K562 (cell line): ENCODE measurements around the gene DHDH. TPM values are rescaled to one million over a fixed set of nuclear protein-coding genes. Genes with fewer than 3 reads are reported as not detected.

Experiments used
- BHLHE40 ChIP-seq: IDR thresholded peaks from 2 replicates; pipeline ENCODE4 v1.6.1; 2011; ENCODE audit warnings: low read length, improper control_type of control experiment
- CREB5 ChIP-seq: fragments of 250-450 bp; sonication (Bioruptor Pico); IDR thresholded peaks from 2 replicates; pipeline ENCODE4 v1.5.0; 2020; ENCODE audit warnings: mild to moderate bottlenecking
- FIP1L1 ChIP-seq: fragments of 200-400 bp; formaldehyde crosslinking; IDR thresholded peaks from 2 replicates; pipeline ENCODE4 v1.6.1; 2018; ENCODE audit warnings: mild to moderate bottlenecking, low read depth, low read length; ENCODE audit not compliant: poor library complexity, severe bottlenecking
- FOXJ3 ChIP-seq: sonication (generic); formaldehyde crosslinking; IDR thresholded peaks from 2 replicates; pipeline ENCODE4 v1.4.0; 2020; ENCODE audit warnings: mild to moderate bottlenecking, missing genetic modification reagents
- GATAD2B ChIP-seq: fragments of 450-650 bp; IDR thresholded peaks from 2 replicates; pipeline ENCODE4 v1.6.1; 2017; ENCODE audit warnings: mild to moderate bottlenecking, borderline replicate concordance
- JUN ChIP-seq, 2 experiments: sonication (generic) in 1 of 2; formaldehyde crosslinking in 1 of 2; IDR thresholded peaks; 2 replicates each; pipeline versions ENCODE4 v1.6.1 to v1.8.0; 2012 to 2022; ENCODE audit warnings: borderline replicate concordance in 2 of 2, mild to moderate bottlenecking in 2 of 2, improper control_type of control experiment in 1 of 2, low read depth in 1 of 2, low read length in 1 of 2, missing genetic modification reagents in 1 of 2
- REST ChIP-seq, 2 experiments: fragments of 450-650 bp; formaldehyde crosslinking in 1 of 2; IDR thresholded peaks; 2 replicates each; pipeline versions ENCODE4 v1.4.0 to v1.6.1; 2014 to 2020; ENCODE audit warnings: mild to moderate bottlenecking in 2 of 2, borderline replicate concordance in 1 of 2, low read depth in 1 of 2
- SIN3A ChIP-seq, 2 experiments: fragments of 150-350 bp in 1 of 2; IDR thresholded peaks; 2 replicates each; pipeline ENCODE4 v1.6.1; 2011 to 2016; ENCODE audit warnings: borderline replicate concordance in 2 of 2, low read depth in 2 of 2, low read length in 2 of 2, mild to moderate bottlenecking in 2 of 2, moderate library complexity in 2 of 2; ENCODE audit not compliant: control insufficient read depth in 1 of 2
- SMARCE1 ChIP-seq: fragments of 450-650 bp; IDR thresholded peaks from 2 replicates; pipeline ENCODE4 v1.7.1; 2016; ENCODE audit warnings: mild to moderate bottlenecking
- SP1 ChIP-seq: sonication (generic); formaldehyde crosslinking; IDR thresholded peaks from 2 replicates; pipeline ENCODE4 v1.8.1; 2022; ENCODE audit warnings: mild to moderate bottlenecking, missing genetic modification reagents
- SREBF2 ChIP-seq: sonication (generic); formaldehyde crosslinking; IDR thresholded peaks from 2 replicates; pipeline ENCODE4 v1.4.0; 2020; ENCODE audit warnings: mild to moderate bottlenecking, missing genetic modification reagents
- TCF7 ChIP-seq: sonication (generic); IDR thresholded peaks from 2 replicates; pipeline ENCODE4 v1.6.1; 2016; ENCODE audit warnings: antibody characterized with exemption, borderline replicate concordance
- THRAP3 ChIP-seq: fragments of 450-650 bp; IDR thresholded peaks from 2 replicates; pipeline ENCODE4 v1.6.1; 2016; ENCODE audit warnings: mild to moderate bottlenecking, inconsistent platforms, borderline replicate concordance
- VEZF1 ChIP-seq: fragments of 200-800 bp; sonication (Bioruptor generic); IDR thresholded peaks from 2 replicates; pipeline ENCODE4 v1.6.1; 2017; ENCODE audit warnings: missing genetic modification characterization, missing compliant biosample characterization
- ZNF274 ChIP-seq: IDR thresholded peaks from 2 replicates; pipeline ENCODE4 v1.6.1; 2011; ENCODE audit warnings: low read depth, mild to moderate bottlenecking, low read length, moderate library complexity, borderline replicate concordance
- polyA plus RNA-seq, 8 experiments: library from polyadenylated mRNA; depleted of rRNA in 4 of 8; stranded (reverse) in 5 of 8; unstranded in 3 of 8; fragments of >200 nt; fragmentation: Nextera tagmentation in 2 of 8; fragmentation: Illumina TruSeq in 1 of 8; extraction: Ambion mirVana in 2 of 8; extraction: Trizol in 1 of 8; gene quantifications; 2 replicates each; pipeline versions ENCODE4 v1.2.1 to v1.2.3, GENCODE V29; 2011 to 2014; ENCODE audit warnings: inconsistent platforms in 1 of 8, missing spikeins in 1 of 8
- total RNA-seq, 7 experiments: library from RNA; depleted of rRNA in 6 of 7; stranded (reverse); fragments of >200 nt in 6 of 7; fragmentation: Illumina TruSeq in 2 of 7; extraction: Trizol in 2 of 7; gene quantifications; 2 replicates each; pipeline versions ENCODE4 v1.2.1 to v1.2.3, GENCODE V29; 2011 to 2021; ENCODE audit warnings: low replicate concordance in 1 of 7

Gene DHDH
- total and polyA plus RNA-seq, 9 of the 15 experiments (the other 6 are each of a cell fraction or from before 2014, with no cell fraction given): 0.37 to 1.9 (median 0.87) TPM

GRCh38 chr19:48975947-48976847 is 42.7 kb downstream of the DHDH start (continued):
- peak; percentile 47 for TF ChIP-seq VEZF1
- TF ChIP-seq FIP1L1: no peak
- no peak for TF ChIP-seq TCF7
- no peak for TF ChIP-seq SIN3A (IDR thresholded peaks at IDR 0.05; ENCODE audit: borderline replicate concordance in 2 of 2, control insufficient read depth in 1 of 2, low read depth in 2 of 2, low read length in 2 of 2)
- no peak for TF ChIP-seq REST (IDR thresholded peaks at IDR 0.05; ENCODE audit: borderline replicate concordance)
- no peak for TF ChIP-seq REST (CRISPR knock-in tag; IDR thresholded peaks at IDR 0.05; ENCODE audit: low read depth)
- no peak for TF ChIP-seq ZNF274
- TF ChIP-seq JUN (IDR thresholded peaks at IDR 0.05; ENCODE audit: borderline replicate concordance, low read depth, low read length): no peak
- no peak for TF ChIP-seq JUN (CRISPR knock-in tag; IDR thresholded peaks at IDR 0.05; ENCODE audit: borderline replicate concordance)
- no peak for TF ChIP-seq CREB5 (CRISPR knock-in tag)
- no peak for TF ChIP-seq SREBF2
- TF ChIP-seq FOXJ3 (CRISPR knock-in tag): no peak
- TF ChIP-seq THRAP3: no peak
- no peak for TF ChIP-seq SMARCE1
- peak; percentile 54; the same call in 1 of the 2 replicates for TF ChIP-seq SP1 (CRISPR knock-in tag)
- TF ChIP-seq BHLHE40: no peak
- no peak for TF ChIP-seq GATAD2B
